Measurements from ENCODE around the gene PLD5.

Gene PLD5

GRCh38 chr1:242081446-242081845 lies 443.1 kb downstream of the PLD5 start:
- no peaks in the 10 kb centered on the region for H3K27me3 ChIP-seq (replicated peaks; ENCODE audit: insufficient read depth, low read length)
- H3F3A ChIP-seq (ENCODE audit: insufficient read depth, low read length): no peaks in the 10 kb centered on the region
- DNase-seq: peak; percentile 2
- no peak overlapping the region for H3K9ac ChIP-seq (ENCODE audit: low read length)
- no peaks in the 10 kb centered on the region for H3K9me2 ChIP-seq (replicated peaks; ENCODE audit: insufficient read depth, low read length)
- no peak overlapping the region for H3K4me3 ChIP-seq (ENCODE audit: low read length)
- H3K4me1 ChIP-seq (ENCODE audit: low read length): no peaks in the 10 kb centered on the region
- TF ChIP-seq EZH2phosphoT487 (IDR thresholded peaks at IDR 0.05; ENCODE audit: low read length): no peak
- no peak for TF ChIP-seq EZH2 (optimal IDR thresholded peaks at IDR 0.05; ENCODE audit: low read depth, low read length)
- TF ChIP-seq CTCF (IDR thresholded peaks at IDR 0.05; ENCODE audit: low read length): no peak
- no peak overlapping the region for H3K4me2 ChIP-seq (ENCODE audit: low read depth, low read length)
- H3K9me3 ChIP-seq (replicated peaks; ENCODE audit: insufficient read depth, low read length): no peaks in the 10 kb centered on the region
- H3K27ac ChIP-seq (ENCODE audit: low read length): no peak overlapping the region
- no peaks in the 10 kb centered on the region for H4K20me1 ChIP-seq (ENCODE audit: insufficient read depth, low read length)
- H2AFZ ChIP-seq (ENCODE audit: low read length): no peak overlapping the region
- H3K79me2 ChIP-seq (ENCODE audit: low read length): no peaks in the 10 kb centered on the region
- H3K36me3 ChIP-seq (replicated peaks; ENCODE audit: insufficient read depth, low read length): no peaks in the 10 kb centered on the region

- no peak for TF ChIP-seq EZH2phosphoT487 (IDR thresholded peaks at IDR 0.05; ENCODE audit: low read length)
- no peak for TF ChIP-seq CTCF (IDR thresholded peaks at IDR 0.05; ENCODE audit: low read length)
- no peak for TF ChIP-seq EZH2 (optimal IDR thresholded peaks at IDR 0.05; ENCODE audit: low read depth, low read length)
- Histone ChIP-seq H3K9me3 (replicated peaks; ENCODE audit: insufficient read depth, low read length) (no peaks in the 10 kb centered on the region), H3K36me3 (replicated peaks; ENCODE audit: insufficient read depth, low read length) (no peaks in the 10 kb centered on the region), H3K4me3 (ENCODE audit: low read length) (no peak overlapping the region), H4K20me1 (ENCODE audit: insufficient read depth, low read length) (no peaks in the 10 kb centered on the region), H3K4me2 (ENCODE audit: low read depth, low read length) (no peak overlapping the region), H3K4me1 (ENCODE audit: low read length) (no peaks in the 10 kb centered on the region), H3F3A (ENCODE audit: insufficient read depth, low read length) (no peaks in the 10 kb centered on the region), H2AFZ (ENCODE audit: low read length) (no peak overlapping the region), H3K27me3 (replicated peaks; ENCODE audit: insufficient read depth, low read length) (no peaks in the 10 kb centered on the region), H3K79me2 (ENCODE audit: low read length) (no peaks in the 10 kb centered on the region), H3K9ac (ENCODE audit: low read length) (no peak overlapping the region), H3K27ac (ENCODE audit: low read length) (no peak overlapping the region), H3K9me2 (replicated peaks; ENCODE audit: insufficient read depth, low read length) (no peaks in the 10 kb centered on the region)
- no peak for DNase-seq
These were observed 458.7 kb downstream of the PLD5 start for GRCh38 chr1:242065813-242066212.

- H3K9ac ChIP-seq (ENCODE audit: low read length): no peak overlapping the region
- no peak overlapping the region for H2AFZ ChIP-seq (ENCODE audit: low read length)
- no peak overlapping the region for H3K27ac ChIP-seq (ENCODE audit: low read length)
- H3K79me2 ChIP-seq (ENCODE audit: low read length): no peaks in the 10 kb centered on the region
- H3K9me3 ChIP-seq (replicated peaks; ENCODE audit: insufficient read depth, low read length): no peaks in the 10 kb centered on the region
- no peaks in the 10 kb centered on the region for H3F3A ChIP-seq (ENCODE audit: insufficient read depth, low read length)
- no peaks in the 10 kb centered on the region for H3K4me1 ChIP-seq (ENCODE audit: low read length)
- no peak overlapping the region for H3K4me3 ChIP-seq (ENCODE audit: low read length)
- H3K4me2 ChIP-seq (ENCODE audit: low read depth, low read length): no peak overlapping the region
- H3K36me3 ChIP-seq (replicated peaks; ENCODE audit: insufficient read depth, low read length): no peaks in the 10 kb centered on the region
- H3K27me3 ChIP-seq (replicated peaks; ENCODE audit: insufficient read depth, low read length): no peaks in the 10 kb centered on the region
- H3K9me2 ChIP-seq (replicated peaks; ENCODE audit: insufficient read depth, low read length): no peaks in the 10 kb centered on the region
- TF ChIP-seq CTCF (IDR thresholded peaks at IDR 0.05; ENCODE audit: low read length) (no peak), EZH2phosphoT487 (IDR thresholded peaks at IDR 0.05; ENCODE audit: low read length) (no peak), EZH2 (optimal IDR thresholded peaks at IDR 0.05; ENCODE audit: low read depth, low read length) (no peak)
- no peak for DNase-seq
- no peaks in the 10 kb centered on the region for H4K20me1 ChIP-seq (ENCODE audit: insufficient read depth, low read length)
These were observed 462.2 kb downstream of the PLD5 start for GRCh38 chr1:242062271-242062670.

Measured in MM.1S (cell line).